GM12892 (cell line): Measurements from ENCODE around the gene PTPRCAP.
A peak's percentile ranks its signal among the peaks of the same experiment; 100 is the strongest.

Experiments used
- POLR2A ChIP-seq: IDR thresholded peaks from 2 replicates; pipeline ENCODE4 v1.6.1; 2011; ENCODE audit warnings: low read depth, low read length, control low read depth
- POLR2AphosphoS5 ChIP-seq: IDR thresholded peaks from 2 replicates; pipeline ENCODE4 v1.6.1; 2011; ENCODE audit warnings: low read depth, low read length, control low read depth

GRCh38 chr11:67401495-67402191, 35.8 kb downstream of the PTPRCAP start, which contains the start of gene PPP1CA:
- TF ChIP-seq POLR2A (peak; percentile 83; the same call in 1 of the 2 replicates), POLR2AphosphoS5 (peak; percentile 66; the same call in 1 of the 2 replicates)
